Neural cell (in vitro differentiated cells): ENCODE data around the gene ACD. TPM values are rescaled to one million over a fixed set of nuclear protein-coding genes. Genes with fewer than 3 reads are reported as not detected.

Experiments used
- H2AFZ ChIP-seq: fragments of 200-600, 300-800 bp; sonication (generic), shearing (Covaris generic); 2 replicates; pipeline ENCODE4 v1.6.0; 2014; ENCODE audit warnings: low read depth, mild to moderate bottlenecking, antibody characterized with exemption, low read length, moderate library complexity
- H3F3A ChIP-seq: fragments of 200-600 bp; shearing (Covaris generic); 2 replicates; pipeline ENCODE4 v1.6.1; 2016; ENCODE audit warnings: mild to moderate bottlenecking, moderate library complexity, mixed read lengths, antibody characterized with exemption, low read length; ENCODE audit not compliant: insufficient read depth, poor library complexity, severe bottlenecking
- H3K27ac ChIP-seq: fragments of 200-600, 300-800 bp; sonication (generic), shearing (Covaris generic); 2 replicates; pipeline ENCODE4 v1.5.1; 2014; ENCODE audit warnings: mild to moderate bottlenecking, low read length, moderate library complexity
- H3K27me3 ChIP-seq: fragments of 300-800, 200-600 bp; sonication (generic), shearing (Covaris generic); 2 replicates; pipeline ENCODE4 v1.6.0; 2014; ENCODE audit warnings: mild to moderate bottlenecking, low read depth, low read length, moderate library complexity; ENCODE audit not compliant: insufficient read depth
- H3K36me3 ChIP-seq: fragments of 300-800, 200-600 bp; sonication (generic), shearing (Covaris generic); 2 replicates; pipeline ENCODE4 v1.5.1; 2014; ENCODE audit warnings: mild to moderate bottlenecking, antibody characterized with exemption, low read length, moderate library complexity; ENCODE audit not compliant: insufficient read depth
- H3K4me2 ChIP-seq: fragments of 300-800, 200-600 bp; sonication (generic), shearing (Covaris generic); 2 replicates; pipeline ENCODE4 v1.6.0; 2014; ENCODE audit warnings: mild to moderate bottlenecking, low read length
- H3K4me3 ChIP-seq: fragments of 300-800, 200-600 bp; sonication (generic), shearing (Covaris generic); 2 replicates; pipeline ENCODE4 v1.5.1; 2014; ENCODE audit warnings: mild to moderate bottlenecking, low read length, moderate library complexity
- H3K79me2 ChIP-seq: fragments of 200-600 bp; shearing (Covaris generic); replicated peaks from 2 replicates; pipeline ENCODE4 v1.6.0; 2014; ENCODE audit warnings: mild to moderate bottlenecking, low read length, moderate library complexity; ENCODE audit not compliant: insufficient read depth
- H3K9ac ChIP-seq: fragments of 300-800, 200-600 bp; sonication (generic), shearing (Covaris generic); 2 replicates; pipeline ENCODE4 v1.6.1; 2016; ENCODE audit warnings: mild to moderate bottlenecking, low read length, mixed read lengths
- H3K9me2 ChIP-seq: fragments of 200-600 bp; shearing (Covaris generic); 2 replicates; pipeline ENCODE4 v1.6.1; 2016; ENCODE audit warnings: mild to moderate bottlenecking, low read length, mixed read lengths; ENCODE audit not compliant: insufficient read depth
- H3K9me3 ChIP-seq: fragments of 200-600, 300-800 bp; sonication (generic), shearing (Covaris generic); 2 replicates; pipeline ENCODE4 v1.6.1; 2016; ENCODE audit warnings: mild to moderate bottlenecking, mixed run types, low read length, moderate library complexity, mixed read lengths
- H4K20me1 ChIP-seq: fragments of 200-600 bp; shearing (Covaris generic); 2 replicates; pipeline ENCODE4 v1.6.1; 2016; ENCODE audit warnings: mild to moderate bottlenecking, mixed run types; ENCODE audit not compliant: insufficient read depth
- CTCF ChIP-seq: fragments of 450-650 bp; IDR thresholded peaks from 2 replicates; pipeline ENCODE4 v1.5.1; 2014; ENCODE audit warnings: antibody characterized with exemption, mild to moderate bottlenecking, moderate library complexity; ENCODE audit not compliant: poor library complexity, severe bottlenecking
- EP300 ChIP-seq: fragments of 450-650 bp; conservative IDR thresholded peaks from 2 replicates; pipeline ENCODE4 v1.6.1; 2014; ENCODE audit warnings: antibody characterized with exemption, mild to moderate bottlenecking, moderate library complexity; ENCODE audit not compliant: poor library complexity, severe bottlenecking
- EZH2 ChIP-seq: fragments of 200-600, 300-800 bp; shearing (Covaris generic), sonication (generic); IDR thresholded peaks from 2 replicates; pipeline ENCODE4 v1.6.1; 2014; ENCODE audit warnings: antibody characterized with exemption, low read length, borderline replicate concordance, mild to moderate bottlenecking; ENCODE audit not compliant: insufficient read depth, poor library complexity, severe bottlenecking
- MXI1 ChIP-seq: fragments of 450-650 bp; conservative IDR thresholded peaks from 2 replicates; pipeline ENCODE4 v1.6.1; 2014; ENCODE audit warnings: antibody characterized with exemption, mild to moderate bottlenecking; ENCODE audit not compliant: poor library complexity, severe bottlenecking
- POLR2AphosphoS5 ChIP-seq: IDR thresholded peaks from 2 replicates; pipeline ENCODE4 v1.6.1; 2012
- RAD21 ChIP-seq: fragments of 450-650 bp; conservative IDR thresholded peaks from 2 replicates; pipeline ENCODE4 v1.6.1; 2014; ENCODE audit warnings: antibody characterized with exemption, mild to moderate bottlenecking, moderate library complexity
- REST ChIP-seq: IDR thresholded peaks from 2 replicates; pipeline ENCODE4 v1.6.1; 2012; ENCODE audit warnings: borderline replicate concordance
- SMC3 ChIP-seq: fragments of 450-650 bp; conservative IDR thresholded peaks from 2 replicates; pipeline ENCODE4 v1.6.1; 2014; ENCODE audit warnings: antibody characterized with exemption, mild to moderate bottlenecking, moderate library complexity; ENCODE audit not compliant: poor library complexity
- TAF1 ChIP-seq: IDR thresholded peaks from 2 replicates; pipeline ENCODE4 v1.6.1; 2012; ENCODE audit warnings: low read depth
- polyA plus RNA-seq: library from polyadenylated mRNA; depleted of rRNA; stranded (reverse); fragments of >200 nt; gene quantifications from 2 replicates; pipeline ENCODE4 v1.2.3, GENCODE V29; 2014

The ACD gene
- polyA plus RNA-seq, 1 donor from 2014 or later: 98.6 TPM

- Histone ChIP-seq H3F3A (no peaks in the 10 kb centered on the region), H3K4me2 (peak overlapping the region; percentile 37), H3K27me3 (peaks cover 29% of the 10 kb centered on the region), H3K9ac (peak overlapping the region; percentile 80), H3K9me2 (no peaks in the 10 kb centered on the region), H3K27ac (no peak overlapping the region), H2AFZ (no peak overlapping the region), H3K9me3 (no peaks in the 10 kb centered on the region), H4K20me1 (no peaks in the 10 kb centered on the region), H3K36me3 (no peaks in the 10 kb centered on the region), H3K4me3 (peak overlapping the region; percentile 97), H3K79me2 (peaks cover 4% of the 10 kb centered on the region)
- TF ChIP-seq EP300 (no peak), TAF1 (no peak), EZH2 (no peak), RAD21 (no peak), MXI1 (no peak), CTCF (no peak), REST (no peak), POLR2AphosphoS5 (no peak), SMC3 (no peak)
Observed at GRCh38 chr16:67653789-67654402, 6.2 kb downstream of the ACD start.

- Histone ChIP-seq H4K20me1 (no peaks in the 10 kb centered on the region), H3K9me3 (no peaks in the 10 kb centered on the region), H3K27ac (no peak overlapping the region), H3K9me2 (no peaks in the 10 kb centered on the region), H3K36me3 (no peaks in the 10 kb centered on the region), H3K79me2 (no peaks in the 10 kb centered on the region), H3K4me2 (peak overlapping the region; percentile 37), H3K27me3 (peaks cover 35% of the 10 kb centered on the region), H3K4me3 (peak overlapping the region; percentile 97), H3F3A (no peaks in the 10 kb centered on the region), H2AFZ (no peak overlapping the region), H3K9ac (peak overlapping the region; percentile 80)
- no peak for TF ChIP-seq TAF1
- TF ChIP-seq POLR2AphosphoS5: peak; percentile 62
- TF ChIP-seq EP300: no peak
- TF ChIP-seq RAD21: no peak
- peak; percentile 78 for TF ChIP-seq MXI1
- no peak for TF ChIP-seq EZH2
- no peak for TF ChIP-seq REST
- TF ChIP-seq SMC3: peak; percentile 47
- peak; percentile 70 for TF ChIP-seq CTCF
Observed at GRCh38 chr16:67653128-67653788, 6.8 kb downstream of the ACD start.
